ENCODE measurements around the gene EPPIN.

DNA sequence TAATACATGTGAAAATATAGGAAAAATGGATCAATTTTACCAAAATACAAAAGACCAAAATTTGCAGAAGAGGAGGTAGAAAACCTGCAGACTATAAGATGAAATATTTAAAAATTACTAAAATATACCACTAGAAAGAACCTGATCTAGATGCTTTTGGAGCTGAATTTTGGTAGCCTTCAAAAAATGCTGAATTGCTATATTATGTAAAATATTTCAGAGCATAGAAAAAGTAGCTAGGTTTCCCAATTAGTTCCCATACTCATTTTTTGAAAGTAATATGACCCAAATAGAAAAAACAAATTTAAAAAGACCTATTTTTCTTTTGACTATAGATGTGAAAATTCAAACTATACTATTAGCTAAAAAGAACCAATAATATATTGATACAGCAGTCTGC, 3.6 kb upstream of the EPPIN start:
- TF ChIP-seq POLR2A (IDR thresholded peaks at IDR 0.05), result no peak
- TF ChIP-seq, protein P1, sequence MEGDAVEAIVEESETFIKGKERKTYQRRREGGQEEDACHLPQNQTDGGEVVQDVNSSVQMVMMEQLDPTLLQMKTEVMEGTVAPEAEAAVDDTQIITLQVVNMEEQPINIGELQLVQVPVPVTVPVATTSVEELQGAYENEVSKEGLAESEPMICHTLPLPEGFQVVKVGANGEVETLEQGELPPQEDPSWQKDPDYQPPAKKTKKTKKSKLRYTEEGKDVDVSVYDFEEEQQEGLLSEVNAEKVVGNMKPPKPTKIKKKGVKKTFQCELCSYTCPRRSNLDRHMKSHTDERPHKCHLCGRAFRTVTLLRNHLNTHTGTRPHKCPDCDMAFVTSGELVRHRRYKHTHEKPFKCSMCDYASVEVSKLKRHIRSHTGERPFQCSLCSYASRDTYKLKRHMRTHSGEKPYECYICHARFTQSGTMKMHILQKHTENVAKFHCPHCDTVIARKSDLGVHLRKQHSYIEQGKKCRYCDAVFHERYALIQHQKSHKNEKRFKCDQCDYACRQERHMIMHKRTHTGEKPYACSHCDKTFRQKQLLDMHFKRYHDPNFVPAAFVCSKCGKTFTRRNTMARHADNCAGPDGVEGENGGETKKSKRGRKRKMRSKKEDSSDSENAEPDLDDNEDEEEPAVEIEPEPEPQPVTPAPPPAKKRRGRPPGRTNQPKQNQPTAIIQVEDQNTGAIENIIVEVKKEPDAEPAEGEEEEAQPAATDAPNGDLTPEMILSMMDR (IDR thresholded peaks at IDR 0.05), result no peak
- no peak for TF ChIP-seq POLR2AphosphoS5 (IDR thresholded peaks at IDR 0.05; ENCODE audit: insufficient read depth in 1 of 2, low read depth in 1 of 2)
